Measurements from ENCODE around the gene ZSWIM4.

- TF ChIP-seq CTCF (IDR thresholded peaks at IDR 0.05), result no peak
- no peak for TF ChIP-seq POLR2AphosphoS5 (IDR thresholded peaks at IDR 0.05)
- TF ChIP-seq POLR2A (IDR thresholded peaks at IDR 0.05), result no peak
- no peak for TF ChIP-seq EP300 (IDR thresholded peaks at IDR 0.05)
These were observed 70.6 kb downstream of the ZSWIM4 start for GRCh38 chr19:13865571-13866462.

All from upper lobe of left lung (tissue), 4 donors.